ENCODE results near the gene ASIC5. TPM values are rescaled to one million over a fixed set of nuclear protein-coding genes. Genes with fewer than 3 reads are reported as not detected.

ASIC5 gene
- polyA plus RNA-seq, 1 of the 3 experiments (the other 2 are of a cell fraction) = not detected

DNA sequence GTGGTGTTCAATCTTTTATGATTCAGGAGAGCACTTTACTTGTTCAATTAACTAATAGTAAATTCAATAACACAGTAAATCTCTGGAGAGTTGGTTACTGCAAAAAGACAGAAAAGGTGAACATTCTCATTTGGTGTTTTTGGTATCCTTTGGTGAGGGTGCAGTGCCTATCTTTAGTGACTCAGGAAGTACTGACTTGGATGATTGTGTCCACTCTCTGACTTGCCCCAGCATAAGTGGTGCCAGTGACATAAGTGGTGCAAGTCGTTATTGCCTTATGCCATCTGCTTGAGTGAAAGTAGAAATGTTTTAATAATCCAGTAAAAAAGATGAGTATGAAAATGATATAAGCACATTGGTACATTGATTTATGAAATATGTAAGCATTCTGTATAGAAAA lies 80.2 kb downstream of the ASIC5 start:
- no peak overlapping the region for H3K4me3 ChIP-seq (ENCODE audit: low read depth in 2 of 2, low read length in 1 of 2)
- no peaks in the 10 kb centered on the region for H4K20me1 ChIP-seq (ENCODE audit: insufficient read depth)
- H3K36me3 ChIP-seq (replicated peaks in 1 of 2; ENCODE audit: control insufficient read depth in 1 of 2, insufficient read depth in 2 of 2, low read length in 1 of 2) = no peaks in the 10 kb centered on the region
- no peaks in the 10 kb centered on the region; a peak in 1 of 4 replicates for H3K4me1 ChIP-seq (ENCODE audit: control insufficient read depth in 1 of 2, insufficient read depth in 2 of 2, low read depth in 1 of 2, low read length in 1 of 2)
- H2AFZ ChIP-seq (ENCODE audit: low read depth) = no peak overlapping the region
- POLR2A ChIA-PET = no interaction called here
- H3K9me2 ChIP-seq = no peaks in the 10 kb centered on the region
- no peak for DNase-seq
- no peaks in the 10 kb centered on the region for H3K27me3 ChIP-seq (ENCODE audit: insufficient read depth)
- H3K9ac ChIP-seq = no peak overlapping the region
- TF ChIP-seq FOSL2 (IDR thresholded peaks at IDR 0.05; ENCODE audit: borderline replicate concordance, low read depth) = no peak
- no peak for TF ChIP-seq TEAD4 (IDR thresholded peaks at IDR 0.05; ENCODE audit: borderline replicate concordance, insufficient read depth)
- TF ChIP-seq ZBTB33 (IDR thresholded peaks at IDR 0.05; ENCODE audit: borderline replicate concordance, low read depth) = no peak
- no peak for TF ChIP-seq ELF1 (IDR thresholded peaks at IDR 0.05)
- TF ChIP-seq CTCF (IDR thresholded peaks at IDR 0.05) = no peak
- no peak for TF ChIP-seq RFX5 (IDR thresholded peaks at IDR 0.05; ENCODE audit: low read length)
- no peak for TF ChIP-seq MEF2A (IDR thresholded peaks at IDR 0.05; ENCODE audit: borderline replicate concordance, low read depth)
- TF ChIP-seq GATA2 (CRISPR knock-in tag; IDR thresholded peaks at IDR 0.05) = no peak
- H3K9me3 ChIP-seq = no peaks in the 10 kb centered on the region
- H3F3A ChIP-seq (replicated peaks; ENCODE audit: insufficient read depth) = no peaks in the 10 kb centered on the region
- H3K79me2 ChIP-seq (ENCODE audit: insufficient read depth) = no peaks in the 10 kb centered on the region
- H3K27ac ChIP-seq (ENCODE audit: low read depth in 2 of 2, low read length in 1 of 2) = no peak overlapping the region
- CTCF ChIA-PET = interaction anchor here (0.7 to 1.8 kb wide), 5 partner anchors 31 to 979 kb away, joined by 3 to 27 read pairs (median 6); no protein-coding TSS in a partner anchor
- 28% methylated on average over 1 of the region's 1 CpG for WGBS (ENCODE audit: low lambda C conversion rate)
- H3K4me2 ChIP-seq = no peak overlapping the region

DNA sequence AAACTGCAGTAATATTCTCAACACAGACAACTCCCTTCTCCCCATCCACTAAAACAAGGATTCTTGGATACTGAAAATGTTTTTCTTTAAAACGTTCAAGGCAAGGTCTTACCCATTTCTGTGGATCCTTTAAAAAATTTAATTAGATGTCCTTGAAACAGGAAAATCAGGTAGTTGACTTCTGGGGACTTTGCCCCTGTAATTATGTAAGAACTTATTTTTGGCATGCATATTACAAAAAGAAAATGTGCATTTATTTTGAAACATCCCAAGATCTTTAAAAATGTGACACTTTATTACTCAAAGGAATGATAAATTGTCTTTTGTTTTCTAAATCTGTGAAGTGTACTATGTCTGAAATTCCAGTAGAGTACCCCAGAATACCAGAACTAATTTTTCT lies 81.4 kb downstream of the ASIC5 start:
- H4K20me1 ChIP-seq (ENCODE audit: insufficient read depth) = no peaks in the 10 kb centered on the region
- H3K27ac ChIP-seq (ENCODE audit: low read depth in 2 of 2, low read length in 1 of 2) = no peak overlapping the region
- H3K36me3 ChIP-seq (replicated peaks in 1 of 2; ENCODE audit: control insufficient read depth in 1 of 2, insufficient read depth in 2 of 2, low read length in 1 of 2) = no peaks in the 10 kb centered on the region
- no peaks in the 10 kb centered on the region for H3K9me3 ChIP-seq
- no peaks in the 10 kb centered on the region for H3K9me2 ChIP-seq
- H3F3A ChIP-seq (replicated peaks; ENCODE audit: insufficient read depth) = no peaks in the 10 kb centered on the region
- DNase-seq = no peak
- H2AFZ ChIP-seq (ENCODE audit: low read depth) = no peak overlapping the region
- no peak overlapping the region for H3K9ac ChIP-seq
- ChIA-PET CTCF (interaction anchor here (1.1 kb wide), 1 partner anchor 288 kb away, joined by 3 read pairs; no protein-coding TSS in a partner anchor), POLR2A (no interaction called here)
- no peak for TF ChIP-seq PBX3 (IDR thresholded peaks at IDR 0.05)
- no peak for TF ChIP-seq EP300 (IDR thresholded peaks at IDR 0.05; ENCODE audit: borderline replicate concordance in 1 of 2, low read depth in 1 of 2, low read length in 1 of 2)
- no peak for TF ChIP-seq RXRA (IDR thresholded peaks at IDR 0.05; ENCODE audit: borderline replicate concordance, low read depth)
- TF ChIP-seq, protein P1, sequence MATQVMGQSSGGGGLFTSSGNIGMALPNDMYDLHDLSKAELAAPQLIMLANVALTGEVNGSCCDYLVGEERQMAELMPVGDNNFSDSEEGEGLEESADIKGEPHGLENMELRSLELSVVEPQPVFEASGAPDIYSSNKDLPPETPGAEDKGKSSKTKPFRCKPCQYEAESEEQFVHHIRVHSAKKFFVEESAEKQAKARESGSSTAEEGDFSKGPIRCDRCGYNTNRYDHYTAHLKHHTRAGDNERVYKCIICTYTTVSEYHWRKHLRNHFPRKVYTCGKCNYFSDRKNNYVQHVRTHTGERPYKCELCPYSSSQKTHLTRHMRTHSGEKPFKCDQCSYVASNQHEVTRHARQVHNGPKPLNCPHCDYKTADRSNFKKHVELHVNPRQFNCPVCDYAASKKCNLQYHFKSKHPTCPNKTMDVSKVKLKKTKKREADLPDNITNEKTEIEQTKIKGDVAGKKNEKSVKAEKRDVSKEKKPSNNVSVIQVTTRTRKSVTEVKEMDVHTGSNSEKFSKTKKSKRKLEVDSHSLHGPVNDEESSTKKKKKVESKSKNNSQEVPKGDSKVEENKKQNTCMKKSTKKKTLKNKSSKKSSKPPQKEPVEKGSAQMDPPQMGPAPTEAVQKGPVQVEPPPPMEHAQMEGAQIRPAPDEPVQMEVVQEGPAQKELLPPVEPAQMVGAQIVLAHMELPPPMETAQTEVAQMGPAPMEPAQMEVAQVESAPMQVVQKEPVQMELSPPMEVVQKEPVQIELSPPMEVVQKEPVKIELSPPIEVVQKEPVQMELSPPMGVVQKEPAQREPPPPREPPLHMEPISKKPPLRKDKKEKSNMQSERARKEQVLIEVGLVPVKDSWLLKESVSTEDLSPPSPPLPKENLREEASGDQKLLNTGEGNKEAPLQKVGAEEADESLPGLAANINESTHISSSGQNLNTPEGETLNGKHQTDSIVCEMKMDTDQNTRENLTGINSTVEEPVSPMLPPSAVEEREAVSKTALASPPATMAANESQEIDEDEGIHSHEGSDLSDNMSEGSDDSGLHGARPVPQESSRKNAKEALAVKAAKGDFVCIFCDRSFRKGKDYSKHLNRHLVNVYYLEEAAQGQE (IDR thresholded peaks at IDR 0.05; ENCODE audit: low read depth, low read length) = no peak
- TF ChIP-seq MEF2A (IDR thresholded peaks at IDR 0.05; ENCODE audit: borderline replicate concordance, low read depth) = no peak
- TF ChIP-seq, protein P2, sequence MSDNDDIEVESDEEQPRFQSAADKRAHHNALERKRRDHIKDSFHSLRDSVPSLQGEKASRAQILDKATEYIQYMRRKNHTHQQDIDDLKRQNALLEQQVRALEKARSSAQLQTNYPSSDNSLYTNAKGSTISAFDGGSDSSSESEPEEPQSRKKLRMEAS (IDR thresholded peaks at IDR 0.05; ENCODE audit: low read depth) = no peak
- no peak for TF ChIP-seq RFX5 (IDR thresholded peaks at IDR 0.05; ENCODE audit: low read length)
- TF ChIP-seq FOXJ3 (CRISPR knock-in tag; IDR thresholded peaks at IDR 0.05) = no peak
- no peak for TF ChIP-seq TEAD4 (IDR thresholded peaks at IDR 0.05; ENCODE audit: borderline replicate concordance, insufficient read depth)
- no peak for TF ChIP-seq GATA2 (CRISPR knock-in tag; IDR thresholded peaks at IDR 0.05)
- H3K4me1 ChIP-seq (ENCODE audit: control insufficient read depth in 1 of 2, insufficient read depth in 2 of 2, low read depth in 1 of 2, low read length in 1 of 2) = no peaks in the 10 kb centered on the region; a peak in 1 of 4 replicates
- H3K79me2 ChIP-seq (ENCODE audit: insufficient read depth) = no peaks in the 10 kb centered on the region
- no peaks in the 10 kb centered on the region for H3K27me3 ChIP-seq (ENCODE audit: insufficient read depth)
- H3K4me3 ChIP-seq (ENCODE audit: low read depth in 2 of 2, low read length in 1 of 2) = no peak overlapping the region
- WGBS (ENCODE audit: low lambda C conversion rate) = 46% methylated on average over 1 of the region's 1 CpG
- no peak overlapping the region for H3K4me2 ChIP-seq
